Loucy (cell line): Measurements from ENCODE around the gene NAA50.

Experiments
- CTCF ChIP-seq: fragments of 200-600 bp; sonication (generic); conservative IDR thresholded peaks from 2 replicates; pipeline ENCODE4 v1.5.1; 2014; ENCODE audit warnings: mild to moderate bottlenecking, antibody characterized with exemption, low read length
- EZH2phosphoT487 ChIP-seq: fragments of 200-600 bp; IDR thresholded peaks from 2 replicates; pipeline ENCODE4 v1.6.1; 2018; ENCODE audit warnings: antibody characterized with exemption, mild to moderate bottlenecking, moderate library complexity, borderline replicate concordance

GRCh38 chr3:113712129-113712528 is 33.9 kb downstream of the NAA50 start:
- TF ChIP-seq CTCF (no peak), EZH2phosphoT487 (no peak)
